ENCODE results near the gene BARHL2.

The BARHL2 gene

GRCh38 chr1:90712153-90712856 is 4.8 kb downstream of the BARHL2 start:
- peak; percentile 24 for DNase-seq (ENCODE audit: low spot score)
- in situ Hi-C loops (cut with MboI; ENCODE audit: low sequenced_read_pairs, unreplicated experiment), result no loop called here
- TF ChIP-seq CTCF (IDR thresholded peaks at IDR 0.05; ENCODE audit: borderline replicate concordance, control extremely low read depth, extremely low read depth, insufficient read depth, missing control alignments), result no peak

DNA sequence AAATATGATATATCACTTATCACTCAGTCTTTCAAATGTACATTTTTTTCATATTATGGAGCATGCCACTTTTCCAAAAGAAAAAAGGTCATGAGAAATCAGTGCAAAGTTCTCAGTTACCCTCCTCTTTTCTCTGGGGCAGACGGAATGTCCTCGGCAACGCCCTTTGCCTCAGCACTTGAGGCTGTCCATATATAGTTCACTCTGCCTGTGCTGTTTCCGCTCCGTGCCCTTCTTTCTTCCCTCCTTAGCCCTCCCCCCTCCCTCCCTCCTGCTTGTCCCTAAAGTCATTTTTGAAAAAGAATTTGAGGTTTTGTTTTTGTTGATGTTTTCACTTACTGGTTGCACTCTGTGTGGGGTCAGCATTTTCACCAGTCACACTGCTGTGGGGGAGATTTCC is 5.4 kb downstream of the BARHL2 start:
- peak; percentile 21 for DNase-seq (ENCODE audit: low spot score)
- in situ Hi-C loops (cut with MboI; ENCODE audit: low sequenced_read_pairs, unreplicated experiment), result no loop called here
- no peak for TF ChIP-seq CTCF (IDR thresholded peaks at IDR 0.05; ENCODE audit: borderline replicate concordance, control extremely low read depth, extremely low read depth, insufficient read depth, missing control alignments)

DNA sequence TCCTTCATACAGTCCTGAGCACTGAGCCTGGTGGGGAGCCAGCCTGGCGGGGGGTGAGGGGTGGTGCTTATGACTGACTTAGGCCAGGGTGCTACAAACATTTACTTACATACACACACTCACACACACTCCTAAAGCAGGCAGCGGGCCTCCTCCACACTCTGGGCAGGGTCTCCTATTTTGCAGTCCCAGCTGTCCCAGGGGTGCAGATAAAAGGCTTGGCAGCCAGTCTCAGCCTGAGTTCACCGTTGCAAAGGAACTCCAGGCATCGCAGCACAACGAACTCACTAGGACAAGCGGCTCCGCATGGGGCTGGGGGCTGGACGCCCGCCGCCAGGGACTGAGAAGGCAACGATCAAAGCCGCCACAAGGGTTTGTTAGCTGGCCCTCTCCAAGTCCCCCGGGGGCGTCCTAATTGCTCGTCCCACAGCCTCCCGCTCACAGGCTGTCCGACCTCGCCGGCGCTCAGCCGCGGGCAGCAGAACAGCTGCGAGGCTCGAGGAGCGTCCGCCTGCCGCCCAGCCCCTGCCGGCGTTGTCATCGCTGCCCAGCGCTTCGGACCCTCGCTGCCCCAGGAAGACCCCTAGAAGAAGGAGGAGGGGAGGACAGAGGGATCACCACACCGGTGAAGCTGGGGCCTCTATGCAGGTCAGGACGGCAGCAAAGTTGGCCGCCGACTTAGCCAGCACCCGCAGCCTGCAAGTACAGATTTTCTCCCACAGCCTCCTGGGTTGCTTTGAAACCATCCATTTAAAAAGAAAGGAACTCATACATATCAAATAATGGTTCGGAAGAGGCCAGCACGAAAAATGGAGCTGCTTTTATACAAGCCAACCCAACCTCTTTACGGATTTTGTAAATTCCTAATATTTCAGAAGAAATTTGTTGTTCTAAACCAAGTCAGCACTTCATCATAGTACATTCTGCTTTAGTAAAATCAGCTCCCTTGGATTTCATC is 6.2 kb downstream of the BARHL2 start:
- peak; percentile 29 for DNase-seq (ENCODE audit: low spot score)
- in situ Hi-C loops (cut with MboI; ENCODE audit: low sequenced_read_pairs, unreplicated experiment), result no loop called here
- no peak for TF ChIP-seq CTCF (IDR thresholded peaks at IDR 0.05; ENCODE audit: borderline replicate concordance, control extremely low read depth, extremely low read depth, insufficient read depth, missing control alignments)

GRCh38 chr1:90709535-90709934 is 7.6 kb downstream of the BARHL2 start:
- no peak for DNase-seq (ENCODE audit: low spot score)
- in situ Hi-C loops (cut with MboI; ENCODE audit: low sequenced_read_pairs, unreplicated experiment), result no loop called here
- TF ChIP-seq CTCF (IDR thresholded peaks at IDR 0.05; ENCODE audit: borderline replicate concordance, control extremely low read depth, extremely low read depth, insufficient read depth, missing control alignments), result no peak

- no peak for TF ChIP-seq CTCF (IDR thresholded peaks at IDR 0.05; ENCODE audit: borderline replicate concordance, control extremely low read depth, extremely low read depth, insufficient read depth, missing control alignments)
- no peak for DNase-seq (ENCODE audit: low spot score)
- in situ Hi-C loops (cut with MboI; ENCODE audit: low sequenced_read_pairs, unreplicated experiment), result no loop called here
Observed at GRCh38 chr1:90708826-90709225, 8.3 kb downstream of the BARHL2 start.

GRCh38 chr1:90708236-90708786 is 8.8 kb downstream of the BARHL2 start:
- in situ Hi-C loops (cut with MboI; ENCODE audit: low sequenced_read_pairs, unreplicated experiment), result no loop called here
- DNase-seq (ENCODE audit: low spot score), result no peak
- TF ChIP-seq CTCF (IDR thresholded peaks at IDR 0.05; ENCODE audit: borderline replicate concordance, control extremely low read depth, extremely low read depth, insufficient read depth, missing control alignments), result no peak

All from GM13976 (cell line).